Subcutaneous abdominal adipose tissue (tissue), 5 donors: ENCODE data around the gene C1QTNF1.

ENCODE experiments used
- H3K27ac ChIP-seq: one replicate; pipeline ENCODE4 v1.7.0; 2013; ENCODE audit warnings: low read depth, mild to moderate bottlenecking, inconsistent platforms, low read length, moderate library complexity
- H3K27me3 ChIP-seq, 5 donors: one replicate each; pipeline ENCODE4 v1.7.0; 2013; ENCODE audit warnings: low read length in 5 of 5, inconsistent platforms in 1 of 5; ENCODE audit not compliant: control insufficient read depth in 5 of 5, insufficient read depth in 4 of 5
- H3K36me3 ChIP-seq, 5 donors: one replicate each; pipeline ENCODE4 v1.7.0; 2013; ENCODE audit warnings: low read length in 5 of 5; ENCODE audit not compliant: control insufficient read depth in 5 of 5, insufficient read depth in 5 of 5
- H3K4me1 ChIP-seq, 5 donors: one replicate each; pipeline ENCODE4 v1.7.0; 2013; ENCODE audit warnings: low read length in 5 of 5, mild to moderate bottlenecking in 3 of 5, moderate library complexity in 1 of 5; ENCODE audit not compliant: control insufficient read depth in 5 of 5, insufficient read depth in 5 of 5
- H3K4me3 ChIP-seq, 5 donors: one replicate each; pipeline ENCODE4 v1.7.0; 2013; ENCODE audit warnings: low read length in 5 of 5, low read depth in 1 of 5
- H3K9ac ChIP-seq, 5 donors: one replicate each; pipeline ENCODE4 v1.7.0; 2013; ENCODE audit warnings: low read length in 5 of 5, mild to moderate bottlenecking in 4 of 5, moderate library complexity in 3 of 5
- H3K9me3 ChIP-seq, 5 donors: one replicate each; pipeline ENCODE4 v1.7.0; 2013; ENCODE audit warnings: low read length in 5 of 5; ENCODE audit not compliant: control insufficient read depth in 5 of 5
- donor health status: healthy.
- donor health status: healthy.
- donor health status: healthy.
- donor health status: healthy.
- donor health status: healthy.

The C1QTNF1 gene

GRCh38 chr17:79053251-79053925 lies 29.4 kb downstream of the C1QTNF1 start:
- no peaks in the 10 kb centered on the region for H3K27me3 ChIP-seq
- no peak overlapping the region for H3K27ac ChIP-seq
- H3K36me3 ChIP-seq, result peaks cover 0 to 23% (median 5%) of the 10 kb centered on the region in 5 donors
- no peak overlapping the region for H3K9ac ChIP-seq
- H3K9me3 ChIP-seq, result peaks cover 0 to 16% (median 6%) of the 10 kb centered on the region in 5 donors
- no peak overlapping the region for H3K4me3 ChIP-seq
- peaks cover 0 to 12% (median 0%) of the 10 kb centered on the region in 5 donors for H3K4me1 ChIP-seq

DNA sequence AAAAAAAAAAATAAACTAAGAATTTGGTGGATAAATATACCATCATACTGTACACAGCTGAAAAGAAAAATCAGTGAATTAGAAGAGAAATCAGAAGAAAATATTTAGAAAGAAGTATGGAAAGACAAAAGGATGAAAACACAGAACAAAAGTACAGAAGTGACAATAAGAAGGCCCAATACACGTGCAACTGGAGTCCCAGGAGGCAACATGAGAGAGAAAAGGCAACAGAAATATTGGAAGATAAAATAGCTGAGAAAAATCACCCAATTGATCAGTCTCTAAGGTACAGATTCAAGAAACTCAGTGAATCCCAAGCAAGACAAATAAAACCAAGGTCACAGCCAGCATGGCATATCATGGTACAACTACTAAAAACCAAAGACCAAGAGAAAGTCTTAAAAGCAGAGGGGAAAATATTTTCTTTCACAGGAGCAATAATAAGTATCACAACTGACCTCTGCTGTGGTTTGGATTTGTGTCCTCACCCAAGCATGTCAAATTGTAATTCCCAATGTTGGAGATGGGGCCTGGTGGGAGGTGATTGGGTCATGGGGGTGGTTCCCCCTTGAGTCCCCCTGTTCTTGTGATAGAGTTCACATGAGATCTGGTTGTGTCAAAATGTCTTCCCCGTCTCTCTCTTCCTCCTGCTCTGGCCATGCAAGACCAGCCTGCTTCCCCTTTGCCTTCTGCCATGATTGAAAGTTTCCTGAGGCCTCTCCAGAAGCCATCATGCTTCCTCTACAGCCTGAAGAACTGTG lies 30.4 kb downstream of the C1QTNF1 start:
- Histone ChIP-seq H3K4me3 (no peak overlapping the region), H3K9ac (no peak overlapping the region), H3K27ac (no peak overlapping the region), H3K4me1 (peaks cover 0 to 5% (median 0%) of the 10 kb centered on the region in 5 donors), H3K27me3 (no peaks in the 10 kb centered on the region), H3K9me3 (peaks cover 0 to 16% (median 6%) of the 10 kb centered on the region in 5 donors), H3K36me3 (peaks cover 0 to 13% (median 5%) of the 10 kb centered on the region in 5 donors)

DNA sequence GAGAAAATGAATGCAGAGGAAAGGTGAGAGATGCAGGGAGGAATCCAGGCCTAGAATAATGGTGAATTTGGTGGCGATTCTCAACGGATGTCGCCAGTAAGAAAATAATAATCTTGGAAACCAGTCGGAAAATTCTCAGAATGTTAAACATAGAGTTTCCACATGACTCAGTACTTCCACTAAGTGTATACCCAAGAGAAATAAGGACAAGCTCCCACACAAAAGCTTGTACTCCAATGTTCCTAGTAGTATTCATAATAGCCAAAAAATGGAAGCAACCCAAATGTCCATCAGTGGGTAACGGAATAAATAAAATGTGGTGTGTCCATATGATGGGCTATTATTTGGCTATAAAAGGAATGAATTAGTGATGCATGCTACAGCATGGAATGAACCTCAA lies 31.2 kb downstream of the C1QTNF1 start:
- Histone ChIP-seq H3K27me3 (no peaks in the 10 kb centered on the region), H3K9ac (no peak overlapping the region), H3K4me1 (peaks cover 0 to 5% (median 0%) of the 10 kb centered on the region in 5 donors), H3K27ac (no peak overlapping the region), H3K4me3 (no peak overlapping the region), H3K9me3 (peaks cover 0 to 16% (median 6%) of the 10 kb centered on the region in 5 donors), H3K36me3 (peaks cover 0 to 6% (median 2%) of the 10 kb centered on the region in 5 donors)

DNA sequence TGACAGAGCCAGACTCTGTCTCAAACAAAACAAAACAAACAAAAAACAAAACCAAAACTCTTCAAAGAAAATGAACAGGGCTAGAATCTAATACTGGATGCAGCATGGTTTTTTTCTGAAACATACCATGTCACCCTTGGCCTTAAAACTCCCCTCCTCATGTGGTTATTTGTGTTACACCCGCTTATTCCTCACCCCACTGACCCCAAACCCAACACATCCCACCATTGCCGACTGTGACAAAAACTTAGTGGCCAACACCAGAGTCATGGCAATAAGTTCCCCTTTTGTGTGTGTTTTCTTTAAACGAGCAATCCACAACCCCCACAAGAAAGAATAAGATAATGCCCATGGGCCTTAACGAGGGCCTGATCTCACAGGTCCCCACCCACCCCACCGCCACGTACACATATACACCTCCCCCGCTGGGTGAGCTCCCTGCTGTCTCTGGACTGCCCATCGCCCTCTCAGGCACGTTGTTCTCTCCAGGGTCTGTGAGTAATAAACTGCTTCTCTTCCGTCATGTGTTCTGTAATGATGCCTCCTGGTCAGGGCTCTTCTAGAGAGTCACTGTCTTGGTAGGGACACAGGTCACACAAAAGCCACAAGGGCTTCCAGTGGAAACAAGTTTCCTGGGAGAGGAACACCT lies 33.9 kb downstream of the C1QTNF1 start:
- no peaks in the 10 kb centered on the region for H3K27me3 ChIP-seq
- H3K36me3 ChIP-seq, result no peaks in the 10 kb centered on the region
- H3K4me3 ChIP-seq, result no peak overlapping the region
- H3K9me3 ChIP-seq, result peaks cover 0 to 16% (median 6%) of the 10 kb centered on the region in 5 donors
- no peak overlapping the region for H3K27ac ChIP-seq
- H3K4me1 ChIP-seq, result peaks cover 0 to 5% (median 0%) of the 10 kb centered on the region in 5 donors
- no peak overlapping the region for H3K9ac ChIP-seq

GRCh38 chr17:79062691-79063090 lies 38.7 kb downstream of the C1QTNF1 start:
- no peaks in the 10 kb centered on the region for H3K9me3 ChIP-seq
- peaks cover 0 to 3% (median 0%) of the 10 kb centered on the region in 5 donors for H3K4me1 ChIP-seq
- H3K4me3 ChIP-seq, result no peak overlapping the region
- H3K27me3 ChIP-seq, result no peaks in the 10 kb centered on the region
- no peaks in the 10 kb centered on the region for H3K36me3 ChIP-seq
- no peak overlapping the region for H3K9ac ChIP-seq
- H3K27ac ChIP-seq, result no peak overlapping the region

- peaks cover 0 to 3% (median 0%) of the 10 kb centered on the region in 5 donors for H3K4me1 ChIP-seq
- no peaks in the 10 kb centered on the region for H3K27me3 ChIP-seq
- no peaks in the 10 kb centered on the region for H3K9me3 ChIP-seq
- peak overlapping the region in 1 of 5 donors; percentile 19 for H3K9ac ChIP-seq
- H3K27ac ChIP-seq, result no peak overlapping the region
- no peak overlapping the region for H3K4me3 ChIP-seq
- H3K36me3 ChIP-seq, result no peaks in the 10 kb centered on the region
Measured at GRCh38 chr17:79064026-79064425, 40.1 kb downstream of the C1QTNF1 start.

DNA sequence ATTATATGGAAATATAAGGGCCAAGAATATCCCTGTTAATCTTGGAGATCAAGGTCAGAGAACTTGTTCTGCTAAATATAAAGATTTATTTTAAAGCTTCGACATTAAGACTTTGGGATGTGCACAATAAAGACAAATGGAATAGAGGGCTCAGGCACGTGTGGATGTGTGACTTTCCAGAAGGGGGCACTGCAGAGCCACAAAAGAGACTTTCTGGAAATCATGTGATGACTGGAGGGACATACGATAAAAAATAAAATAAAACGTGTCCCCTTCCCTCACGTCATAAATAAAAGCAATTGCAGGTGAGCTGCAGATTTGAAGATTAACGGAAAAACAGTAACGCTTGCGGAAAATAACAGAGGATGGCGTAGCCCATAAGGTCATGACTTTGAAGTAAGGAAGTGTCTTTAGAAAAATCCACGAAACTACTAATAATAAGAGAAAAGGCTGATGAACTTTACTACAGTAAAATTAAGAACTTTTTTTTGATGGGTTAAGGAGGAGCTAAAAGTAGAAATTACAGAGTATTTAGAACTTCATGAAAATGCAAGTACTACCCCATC lies 41.2 kb downstream of the C1QTNF1 start:
- Histone ChIP-seq H3K36me3 (no peaks in the 10 kb centered on the region), H3K27me3 (no peaks in the 10 kb centered on the region), H3K9ac (no peak overlapping the region), H3K4me1 (peaks cover 0 to 3% (median 0%) of the 10 kb centered on the region in 5 donors), H3K9me3 (no peaks in the 10 kb centered on the region), H3K4me3 (no peak overlapping the region), H3K27ac (no peak overlapping the region)

- no peak overlapping the region for H3K9ac ChIP-seq
- no peaks in the 10 kb centered on the region for H3K27me3 ChIP-seq
- no peak overlapping the region for H3K27ac ChIP-seq
- H3K9me3 ChIP-seq, result no peaks in the 10 kb centered on the region
- no peak overlapping the region for H3K4me3 ChIP-seq
- peaks cover 0 to 3% (median 0%) of the 10 kb centered on the region in 5 donors for H3K4me1 ChIP-seq
- H3K36me3 ChIP-seq, result no peaks in the 10 kb centered on the region
Measured at GRCh38 chr17:79066963-79067362, 43.0 kb downstream of the C1QTNF1 start.

DNA sequence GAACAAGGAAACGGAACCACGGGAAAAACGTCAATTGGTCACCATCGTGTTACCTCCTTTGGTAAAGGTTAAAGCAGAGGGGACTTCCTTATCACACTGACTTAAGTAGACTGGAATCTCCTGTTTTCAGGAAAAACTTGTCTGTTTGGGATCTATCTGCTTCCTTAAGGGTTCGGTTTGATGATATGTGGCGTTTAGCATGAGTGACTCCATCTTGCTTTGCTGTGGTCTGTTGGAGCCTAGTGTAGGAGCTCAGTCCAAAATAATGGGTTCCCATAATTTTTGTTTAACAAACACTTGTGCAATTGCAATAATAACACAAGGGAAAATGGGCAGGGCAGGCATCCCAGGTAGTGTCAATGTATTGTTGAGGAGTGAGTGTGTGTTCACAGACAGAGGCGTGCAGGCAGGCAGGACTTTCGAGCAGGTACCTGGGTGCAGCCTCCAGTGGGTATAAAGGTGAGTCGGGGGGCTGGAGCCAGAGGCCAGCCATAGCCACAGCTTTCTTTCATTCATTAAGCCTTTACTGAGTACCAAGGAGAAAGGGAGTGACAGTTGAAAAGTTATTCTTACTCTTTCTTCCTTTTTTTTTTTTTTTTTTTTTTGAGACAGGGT lies 46.4 kb downstream of the C1QTNF1 start:
- Histone ChIP-seq H3K4me3 (no peak overlapping the region), H3K36me3 (no peaks in the 10 kb centered on the region), H3K9me3 (no peaks in the 10 kb centered on the region), H3K27ac (no peak overlapping the region), H3K4me1 (peaks cover 3 to 15% (median 14%) of the 10 kb centered on the region in 5 donors), H3K27me3 (no peaks in the 10 kb centered on the region), H3K9ac (no peak overlapping the region)
